Measurements from ENCODE around the gene RAB12.

GRCh38 chr18:8623549-8624106, 14.4 kb downstream of the RAB12 start:
- TF ChIP-seq CTCF (conservative IDR thresholded peaks at IDR 0.05) (no peak), EZH2 (IDR thresholded peaks at IDR 0.05; ENCODE audit: low read depth) (no peak)
